ENCODE results near the gene OSBPL9. TPM values are rescaled to one million over a fixed set of nuclear protein-coding genes. Genes with fewer than 3 reads are reported as not detected.

The OSBPL9 gene
- total RNA-seq, 2 experiments from 2014 or later, result 58.6 to 87.8 TPM

- TF ChIP-seq CTCF (conservative IDR thresholded peaks at IDR 0.05; ENCODE audit: low read length), result no peak
- no peak for TF ChIP-seq EZH2phosphoT487 (IDR thresholded peaks at IDR 0.05; ENCODE audit: borderline replicate concordance, low read depth, low read length)
- Histone ChIP-seq H2AFZ (ENCODE audit: low read length) (no peak overlapping the region), H3K4me1 (ENCODE audit: insufficient read depth, low read length, poor library complexity, severe bottlenecking) (no peaks in the 10 kb centered on the region), H3K79me2 (ENCODE audit: insufficient read depth, low read depth, low read length) (no peaks in the 10 kb centered on the region), H3K9me2 (ENCODE audit: insufficient read depth, low read length) (no peaks in the 10 kb centered on the region), H4K20me1 (ENCODE audit: insufficient read depth, low read length) (no peaks in the 10 kb centered on the region), H3K4me3 (ENCODE audit: low read depth, low read length, poor library complexity, severe bottlenecking) (no peak overlapping the region), H3K4me2 (ENCODE audit: low read length) (no peak overlapping the region), H3K9me3 (ENCODE audit: low read length) (no peaks in the 10 kb centered on the region), H3K27ac (ENCODE audit: low read depth, low read length, poor library complexity, severe bottlenecking) (no peak overlapping the region), H3K36me3 (ENCODE audit: insufficient read depth, low read length) (no peaks in the 10 kb centered on the region)
- no TSS peak for BruUV-seq (replicated peaks)
- intact Hi-C loops (cut with micrococcal nuclease; ENCODE audit: unreplicated experiment), result no loop called here
- no peak for DNase-seq (ENCODE audit: low spot score)
- POLR2A ChIA-PET, result no interaction called here
- CTCF ChIA-PET (ENCODE audit: unreplicated experiment), result no interaction called here
Observed at GRCh38 chr1:51638350-51638749, 21.5 kb downstream of the OSBPL9 start.

GRCh38 chr1:51639694-51640093 lies 22.8 kb downstream of the OSBPL9 start:
- Histone ChIP-seq H2AFZ (ENCODE audit: low read length) (no peak overlapping the region), H3K36me3 (ENCODE audit: insufficient read depth, low read length) (no peaks in the 10 kb centered on the region), H3K9me3 (ENCODE audit: low read length) (no peaks in the 10 kb centered on the region), H3K9me2 (ENCODE audit: insufficient read depth, low read length) (no peaks in the 10 kb centered on the region), H4K20me1 (ENCODE audit: insufficient read depth, low read length) (no peaks in the 10 kb centered on the region), H3K4me1 (ENCODE audit: insufficient read depth, low read length, poor library complexity, severe bottlenecking) (no peaks in the 10 kb centered on the region), H3K79me2 (ENCODE audit: insufficient read depth, low read depth, low read length) (no peaks in the 10 kb centered on the region), H3K4me3 (ENCODE audit: low read depth, low read length, poor library complexity, severe bottlenecking) (no peak overlapping the region), H3K4me2 (ENCODE audit: low read length) (no peak overlapping the region), H3K27ac (ENCODE audit: low read depth, low read length, poor library complexity, severe bottlenecking) (no peak overlapping the region)
- DNase-seq (ENCODE audit: low spot score), result no peak
- TF ChIP-seq CTCF (conservative IDR thresholded peaks at IDR 0.05; ENCODE audit: low read length) (no peak), EZH2phosphoT487 (IDR thresholded peaks at IDR 0.05; ENCODE audit: borderline replicate concordance, low read depth, low read length) (no peak)
- ChIA-PET POLR2A (interaction anchor here (0.6 kb wide), 2 partner anchors 16 to 1150 kb away, joined by 3 read pairs; no protein-coding TSS in a partner anchor), CTCF (ENCODE audit: unreplicated experiment) (no interaction called here)
- BruUV-seq (replicated peaks), result no TSS peak
- intact Hi-C loops (cut with micrococcal nuclease; ENCODE audit: unreplicated experiment), result no loop called here

GRCh38 chr1:51641096-51641495 lies 24.2 kb downstream of the OSBPL9 start:
- TF ChIP-seq EZH2phosphoT487 (IDR thresholded peaks at IDR 0.05; ENCODE audit: borderline replicate concordance, low read depth, low read length) (no peak), CTCF (conservative IDR thresholded peaks at IDR 0.05; ENCODE audit: low read length) (no peak)
- CTCF ChIA-PET (ENCODE audit: unreplicated experiment), result no interaction called here

More at GRCh38 chr1:51641096-51641495, 24.2 kb downstream of the OSBPL9 start:
- no peak overlapping the region for H3K4me2 ChIP-seq (ENCODE audit: low read length)
- no peaks in the 10 kb centered on the region for H3K9me2 ChIP-seq (ENCODE audit: insufficient read depth, low read length)
- no peaks in the 10 kb centered on the region for H3K4me1 ChIP-seq (ENCODE audit: insufficient read depth, low read length, poor library complexity, severe bottlenecking)
- no peaks in the 10 kb centered on the region for H3K36me3 ChIP-seq (ENCODE audit: insufficient read depth, low read length)
- no peak overlapping the region for H3K4me3 ChIP-seq (ENCODE audit: low read depth, low read length, poor library complexity, severe bottlenecking)
- H2AFZ ChIP-seq (ENCODE audit: low read length), result no peak overlapping the region
- no peak for DNase-seq (ENCODE audit: low spot score)
- no peaks in the 10 kb centered on the region for H3K9me3 ChIP-seq (ENCODE audit: low read length)
- H3K27ac ChIP-seq (ENCODE audit: low read depth, low read length, poor library complexity, severe bottlenecking), result no peak overlapping the region
- H4K20me1 ChIP-seq (ENCODE audit: insufficient read depth, low read length), result no peaks in the 10 kb centered on the region
- BruUV-seq (replicated peaks), result no TSS peak
- H3K79me2 ChIP-seq (ENCODE audit: insufficient read depth, low read depth, low read length), result no peaks in the 10 kb centered on the region
- intact Hi-C loops (cut with micrococcal nuclease; ENCODE audit: unreplicated experiment), result no loop called here
- POLR2A ChIA-PET, result interaction anchor here (0.7 kb wide), 1 partner anchor 17 kb away, joined by 3 read pairs; no protein-coding TSS in a partner anchor

Data from OCI-LY7 (cell line).